GM03348 (cell line): ENCODE measurements around the gene MCM3.

Experiments used
- DNase-seq: peaks from one replicate; pipeline ENCODE4 v3.0.0; 2012; ENCODE audit warnings: low spot score

MCM3 gene

DNA sequence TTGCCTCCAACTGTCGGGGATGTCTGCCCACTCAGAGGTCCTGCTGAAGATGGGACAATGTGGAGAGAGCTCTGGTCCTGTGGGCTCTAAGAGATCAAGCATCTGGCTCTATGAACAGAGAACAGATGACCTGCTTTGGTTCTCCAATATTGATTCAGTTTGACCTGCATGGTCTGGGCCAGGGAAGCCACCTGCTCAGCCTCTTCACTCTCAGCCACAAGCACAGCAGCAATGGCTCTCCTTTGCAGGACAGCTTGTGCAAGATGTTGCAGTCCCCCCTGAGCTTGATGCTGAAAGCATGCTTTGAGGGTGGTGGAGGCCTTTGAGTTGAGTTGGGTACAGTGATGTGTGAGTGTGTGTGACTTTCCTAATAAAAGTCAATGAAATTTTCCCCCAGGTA, 18.6 kb upstream of the MCM3 start:
- DNase-seq: no peak

DNA sequence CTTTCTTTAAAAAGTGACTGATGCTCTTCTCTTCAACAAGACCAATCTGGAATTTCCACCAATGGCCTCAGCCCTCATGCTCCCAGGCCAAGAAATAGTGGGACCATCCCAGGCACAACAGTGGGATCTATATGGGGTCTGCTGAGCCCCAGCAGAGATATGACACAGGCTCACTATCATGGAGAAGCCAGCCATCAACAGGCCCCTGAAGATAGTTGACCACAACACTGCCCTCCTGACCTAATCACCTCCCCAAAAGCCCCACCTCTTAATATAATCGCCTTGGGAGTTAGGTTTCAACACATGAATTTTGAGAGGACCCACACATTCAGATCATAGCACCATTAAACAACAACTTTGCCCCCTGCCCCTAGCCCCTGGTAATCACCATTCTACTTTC, 16.8 kb upstream of the MCM3 start:
- DNase-seq: no peak

DNA sequence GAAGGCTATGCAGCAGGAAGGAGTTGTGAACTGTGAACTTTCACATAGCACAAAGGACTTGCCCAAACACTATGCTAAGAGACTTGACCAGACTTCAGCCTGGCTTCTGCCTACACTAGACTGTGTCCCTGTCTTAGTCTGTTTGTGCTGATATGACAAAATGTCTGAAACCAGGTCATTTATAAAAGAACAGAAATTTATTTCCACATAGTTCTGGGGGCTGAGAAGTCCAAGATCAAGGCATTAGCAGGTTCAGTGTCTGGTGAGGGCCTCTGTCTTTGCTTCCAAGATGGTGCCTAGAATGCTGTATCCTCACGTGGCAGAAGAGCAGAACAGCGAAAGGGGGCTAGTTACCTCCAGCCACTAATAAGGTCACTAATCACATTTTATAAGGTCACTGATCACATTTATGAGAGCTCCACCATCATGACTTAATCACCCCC, 16.0 kb upstream of the MCM3 start:
- DNase-seq: no peak

DNA sequence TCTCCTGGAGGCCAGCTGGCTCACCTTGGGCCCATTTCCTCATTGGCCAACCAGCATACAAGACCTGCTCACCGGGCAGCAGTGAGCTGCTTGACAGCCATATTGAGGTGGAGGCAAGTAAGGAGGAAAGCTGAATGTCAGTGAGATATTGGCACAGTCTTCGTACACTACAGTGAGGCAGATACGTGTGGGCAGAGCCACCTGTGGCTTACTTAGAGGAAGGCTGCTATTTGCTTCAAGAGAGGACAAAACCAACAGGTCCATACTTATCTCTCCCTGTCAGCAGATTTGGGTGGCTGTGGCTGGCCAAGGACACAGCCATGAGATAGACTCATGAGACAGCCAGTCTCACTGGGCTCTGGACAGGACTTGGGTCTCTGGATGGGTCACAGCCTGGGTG, 15.1 kb upstream of the MCM3 start:
- no peak for DNase-seq

DNA sequence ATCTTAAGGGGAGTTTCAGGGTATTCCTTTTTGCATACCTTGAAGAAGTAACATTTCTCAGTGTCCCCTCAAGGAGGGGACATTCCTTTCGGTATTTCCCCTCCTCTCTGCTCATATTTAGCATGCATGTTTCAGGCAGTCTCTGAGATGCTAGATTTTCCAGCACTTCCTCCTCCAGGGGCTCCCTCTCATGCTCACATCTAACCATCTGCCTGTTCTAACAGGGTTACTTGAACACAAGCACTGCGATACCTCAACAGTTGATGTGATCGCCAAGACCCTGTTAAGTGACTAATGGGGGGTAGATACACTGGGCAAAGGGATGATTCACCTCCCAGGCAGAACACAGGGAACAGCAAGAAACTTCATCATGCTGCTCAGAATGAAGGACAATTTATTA, 12.9 kb upstream of the MCM3 start:
- DNase-seq: no peak

DNA sequence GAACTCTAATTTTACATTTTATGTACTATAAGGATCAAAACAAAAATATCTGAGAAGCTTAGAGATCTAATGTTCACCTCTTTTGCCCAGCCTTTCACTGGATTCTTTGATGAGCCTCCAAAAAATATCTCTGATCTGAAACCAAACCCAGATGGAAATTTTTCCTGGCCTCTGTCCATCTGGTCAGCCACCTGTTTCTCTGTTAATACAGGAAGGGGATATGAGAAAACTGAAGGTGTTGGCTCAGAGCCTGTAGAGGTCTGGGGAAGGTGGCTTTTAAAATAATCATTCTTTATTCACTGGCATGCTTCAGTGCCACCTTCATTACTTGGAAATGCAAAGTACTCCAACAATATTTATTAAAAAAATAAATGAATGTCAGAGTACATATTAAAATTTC, 8.5 kb upstream of the MCM3 start:
- DNase-seq: no peak

DNA sequence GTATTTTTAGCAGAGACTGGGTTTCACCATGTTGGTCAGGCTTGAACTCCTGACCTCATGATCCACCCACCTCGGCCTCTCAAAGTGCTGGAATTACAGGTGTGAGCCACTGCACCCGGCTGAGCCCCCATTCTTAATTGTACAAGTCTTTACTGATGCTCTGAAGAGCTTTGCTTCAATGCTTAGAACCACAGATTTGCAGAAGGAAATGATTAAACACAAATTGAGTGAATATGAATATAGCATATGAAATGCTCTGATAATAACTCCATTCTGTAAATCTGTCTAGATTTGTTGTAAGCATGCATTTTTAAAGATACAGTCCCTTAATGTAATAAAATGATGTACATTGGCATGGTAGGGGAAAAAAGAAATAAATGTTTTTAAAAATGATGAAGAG, 4.3 kb upstream of the MCM3 start:
- DNase-seq: no peak

DNA sequence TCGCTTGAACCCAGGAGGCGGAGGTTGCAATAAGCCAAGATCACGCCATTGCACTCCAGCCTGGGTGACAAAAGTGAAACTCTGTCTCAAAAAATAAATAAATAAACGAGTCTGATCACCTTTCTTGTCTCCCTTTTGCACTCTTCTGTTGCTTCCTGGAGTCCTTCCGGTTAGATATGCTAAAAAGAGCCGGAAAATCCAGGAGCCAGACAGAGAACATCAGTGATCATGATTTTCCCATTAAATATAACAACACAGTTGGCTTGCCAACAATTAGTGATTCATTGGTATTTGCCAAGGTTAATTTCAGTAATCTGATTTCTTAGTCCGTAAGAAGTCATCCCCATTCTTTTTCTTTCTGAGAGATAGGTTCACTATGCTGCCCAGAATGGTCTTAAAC, 3.7 kb upstream of the MCM3 start:
- DNase-seq: no peak

DNA sequence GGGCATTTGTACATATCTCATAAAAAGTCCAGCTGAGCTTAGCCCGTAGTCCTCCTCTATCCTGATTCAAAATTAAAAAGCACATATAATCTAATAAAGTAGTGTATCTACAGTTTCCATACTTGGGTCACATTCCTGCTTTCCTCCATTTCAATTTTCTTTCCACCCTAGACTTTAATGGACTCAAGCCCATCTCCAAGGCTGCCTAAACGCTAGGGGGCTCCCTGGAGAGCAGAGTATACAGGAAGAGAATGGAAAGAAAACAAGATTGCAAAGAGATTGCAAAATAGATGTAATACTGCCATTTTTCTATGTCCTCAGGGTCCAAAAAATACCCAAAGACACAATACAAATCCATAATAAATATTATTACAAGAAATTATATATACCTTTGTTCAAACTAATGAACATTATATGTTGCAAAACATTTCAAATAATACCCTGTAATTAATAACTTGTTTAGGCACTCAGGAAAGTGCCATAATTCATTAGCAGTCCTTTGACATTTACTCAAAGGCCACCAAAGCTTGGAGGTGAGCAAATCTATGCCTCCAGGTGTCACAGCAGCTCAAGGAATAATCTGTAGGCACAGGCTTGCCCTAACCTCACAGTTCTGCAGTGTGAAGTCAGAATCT, 2.4 kb upstream of the MCM3 start:
- DNase-seq: peak; percentile 69

DNA sequence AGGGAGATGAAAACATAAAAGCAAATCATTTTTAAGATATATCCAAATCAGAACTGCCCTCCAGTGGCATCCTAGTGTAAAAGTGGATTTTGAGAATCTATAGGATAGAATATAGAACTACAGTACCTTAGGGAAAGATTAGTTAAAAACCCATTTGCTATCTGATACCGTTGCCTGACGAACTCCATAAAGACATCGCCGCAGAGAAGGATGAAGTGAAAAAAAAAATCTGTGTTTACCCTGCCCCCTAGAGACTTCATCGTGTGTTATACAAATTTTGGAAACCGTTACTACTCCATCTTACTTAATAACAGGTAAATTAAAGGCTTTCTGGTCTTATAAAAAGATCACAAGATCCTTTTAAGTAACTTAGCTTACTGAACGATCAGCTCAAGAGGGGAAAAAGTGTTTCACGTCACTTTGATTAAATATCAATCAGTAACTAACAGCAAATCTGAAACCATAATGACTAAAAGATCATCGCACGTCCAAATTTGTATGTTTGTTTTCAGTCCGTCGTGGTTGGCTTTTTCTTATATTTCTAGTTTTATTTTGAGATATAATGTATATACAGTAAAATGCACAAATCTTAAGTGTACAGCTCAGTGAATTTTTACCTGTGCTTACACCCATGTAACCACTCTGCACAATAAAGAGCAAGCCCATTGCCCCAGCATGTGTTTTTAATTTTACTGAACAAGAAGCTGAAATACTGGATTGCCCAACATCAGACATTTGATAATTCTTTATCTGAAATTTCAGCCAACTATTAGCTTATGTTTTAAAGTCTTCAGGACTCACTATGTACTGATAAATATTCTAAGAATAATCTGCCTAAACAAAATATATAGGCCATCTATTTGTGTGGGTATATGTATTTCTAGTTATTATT, 881 bp upstream of the MCM3 start:
- peak; percentile 13 for DNase-seq

DNA sequence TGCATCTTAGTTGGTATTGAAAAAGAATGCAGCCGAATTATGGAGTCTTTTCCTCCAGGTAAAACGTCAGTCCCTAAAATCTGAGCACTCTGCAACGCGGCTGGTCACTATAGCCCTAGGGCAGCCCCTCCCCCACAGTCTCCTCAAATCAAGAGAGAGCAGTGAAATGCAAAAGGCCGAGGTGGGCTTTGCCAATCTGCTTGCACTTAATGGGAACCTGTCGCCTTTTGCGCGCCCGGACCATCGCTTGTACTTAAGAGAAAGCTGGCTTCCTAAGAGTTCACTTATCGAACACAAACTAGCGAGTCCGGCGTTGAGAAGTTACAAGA, 447 bp downstream of the MCM3 start:
- no peak for DNase-seq

DNA sequence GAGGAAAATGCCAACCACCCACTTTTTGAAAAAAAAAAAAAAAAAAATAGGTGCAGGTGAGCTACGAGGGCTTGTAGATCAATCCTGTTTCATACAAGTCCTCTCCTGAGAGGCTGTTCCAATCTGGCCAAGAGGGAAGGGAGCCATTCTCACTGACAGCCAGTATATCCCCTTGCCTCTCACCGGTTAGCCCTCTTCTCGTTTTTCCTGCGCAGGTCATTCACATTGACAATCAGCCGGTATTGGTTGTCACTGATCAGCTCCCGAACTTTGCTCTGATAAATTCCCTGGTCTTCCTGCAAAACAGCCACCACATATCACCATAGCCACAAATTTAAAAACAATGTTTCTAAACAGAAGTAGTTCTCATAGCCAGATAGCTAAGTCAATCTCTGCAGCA, 1.4 kb downstream of the MCM3 start:
- no peak for DNase-seq

DNA sequence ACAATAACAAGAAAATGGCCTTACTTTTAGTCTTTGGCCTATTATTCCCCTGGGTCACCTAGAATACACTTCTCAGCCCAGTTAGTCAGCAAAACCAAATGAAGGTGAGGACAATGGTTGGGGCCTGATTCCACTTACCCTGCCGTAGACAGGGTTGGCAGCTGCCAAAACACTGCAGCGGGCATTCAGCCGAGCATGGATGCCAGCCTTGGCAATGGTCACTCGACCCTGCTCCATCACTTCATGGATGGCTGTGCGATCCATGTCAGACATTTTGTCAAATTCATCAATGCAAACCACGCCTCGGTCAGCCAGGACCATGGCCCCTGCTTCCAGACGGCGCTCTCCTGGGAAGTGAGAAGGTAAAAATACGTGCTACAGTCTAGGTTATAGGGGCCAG, 8.4 kb downstream of the MCM3 start:
- DNase-seq: no peak

DNA sequence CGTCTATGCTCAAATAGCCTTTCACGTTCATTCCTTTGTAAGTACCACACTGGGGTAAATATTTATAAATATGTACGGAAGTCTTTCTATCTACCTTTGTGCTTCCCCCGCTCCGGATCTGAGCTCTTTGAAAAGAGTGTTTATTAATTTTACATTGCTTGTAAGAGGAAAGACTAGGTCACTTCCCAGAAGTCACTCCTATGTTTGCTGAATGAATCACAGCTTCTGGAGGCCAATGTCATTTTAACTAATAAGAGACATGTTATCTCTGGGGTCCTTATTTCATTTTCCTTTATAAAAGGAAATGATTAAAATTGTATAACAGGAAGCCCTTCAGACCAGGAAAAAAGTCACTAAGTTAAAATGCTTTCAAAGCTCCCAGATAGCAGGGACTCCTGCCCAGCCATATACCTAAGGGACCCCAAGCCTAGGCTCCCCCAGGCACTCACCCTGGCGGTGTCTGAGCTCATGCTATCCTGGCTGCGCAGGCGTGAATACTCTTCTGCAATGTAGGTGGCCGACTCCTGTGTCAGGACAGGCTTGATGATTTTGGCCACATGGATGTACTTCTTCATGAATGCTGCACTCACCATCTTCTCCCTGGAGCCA, 12.6 kb downstream of the MCM3 start:
- DNase-seq: no peak

DNA sequence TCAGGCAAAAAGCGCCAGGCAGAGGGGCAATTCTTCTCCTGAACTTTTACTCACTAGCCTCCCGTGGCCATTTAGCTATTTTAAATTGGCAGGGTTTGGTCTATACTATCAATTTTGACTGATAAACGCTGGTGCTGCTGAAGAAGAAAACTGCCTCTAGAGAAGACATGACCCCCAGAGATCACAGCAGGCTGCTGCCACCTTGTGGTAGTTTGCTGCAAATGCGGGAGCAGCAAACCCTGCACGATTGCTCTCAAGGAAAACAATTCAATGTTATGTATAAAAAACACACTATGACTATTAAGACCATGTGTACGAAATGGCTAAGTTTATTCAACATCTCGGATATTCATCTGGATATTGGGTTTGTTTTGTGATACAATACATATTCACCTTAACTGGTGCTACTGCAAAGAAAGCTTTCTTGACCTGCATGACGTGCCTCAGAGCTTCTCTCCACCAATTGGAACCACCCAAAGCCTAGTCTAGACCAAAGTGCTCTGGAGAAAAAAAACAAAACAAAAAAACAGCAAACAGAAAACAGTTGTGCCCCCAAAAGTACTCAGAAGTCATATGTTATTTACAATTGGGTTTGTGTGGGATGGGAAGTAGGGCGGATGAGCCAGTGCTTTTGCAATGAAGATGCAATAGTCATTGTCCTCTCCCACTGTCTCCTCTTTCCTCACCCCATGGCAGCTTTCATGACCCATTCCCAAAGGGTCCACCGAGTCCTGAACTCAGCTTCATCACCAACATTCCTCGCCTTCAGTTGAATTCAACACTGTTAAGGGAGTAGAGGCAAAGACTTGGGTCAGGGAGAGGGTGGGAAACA, 20.6 kb downstream of the MCM3 start:
- DNase-seq: peak; percentile 81

DNA sequence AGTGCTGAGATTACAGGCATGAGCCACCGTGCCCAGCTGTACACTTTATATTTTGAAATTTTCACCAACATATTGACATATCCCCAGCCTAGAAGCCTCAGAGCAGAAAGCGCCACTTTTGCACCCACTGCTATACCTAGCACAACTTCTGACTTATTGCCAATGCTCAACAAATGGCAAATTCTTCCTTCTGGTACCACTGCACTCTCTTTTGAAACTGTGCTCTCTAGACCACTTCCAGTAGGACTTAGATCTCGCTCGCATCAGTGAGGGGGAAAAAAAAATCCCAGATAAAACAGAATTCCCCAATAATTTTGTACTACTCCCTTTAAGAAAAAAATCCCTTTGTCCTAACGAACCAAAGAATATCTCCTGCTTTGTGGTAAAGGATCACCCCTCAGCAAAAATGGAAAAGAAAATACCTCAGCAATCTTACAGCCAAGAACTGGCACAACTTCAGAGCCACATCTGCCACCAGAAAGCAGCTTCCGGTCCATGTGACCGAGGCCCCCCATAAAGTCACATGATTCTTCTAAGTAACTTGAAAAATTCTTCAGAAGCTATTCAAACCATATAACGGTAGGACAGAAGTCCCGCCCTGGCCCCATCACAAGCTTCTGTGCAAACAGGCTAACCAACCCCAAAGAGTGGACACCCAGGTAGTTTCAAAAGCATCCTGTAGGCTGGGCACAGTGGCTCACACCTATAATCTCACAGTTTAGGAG, 21.8 kb downstream of the MCM3 start:
- no peak for DNase-seq

DNA sequence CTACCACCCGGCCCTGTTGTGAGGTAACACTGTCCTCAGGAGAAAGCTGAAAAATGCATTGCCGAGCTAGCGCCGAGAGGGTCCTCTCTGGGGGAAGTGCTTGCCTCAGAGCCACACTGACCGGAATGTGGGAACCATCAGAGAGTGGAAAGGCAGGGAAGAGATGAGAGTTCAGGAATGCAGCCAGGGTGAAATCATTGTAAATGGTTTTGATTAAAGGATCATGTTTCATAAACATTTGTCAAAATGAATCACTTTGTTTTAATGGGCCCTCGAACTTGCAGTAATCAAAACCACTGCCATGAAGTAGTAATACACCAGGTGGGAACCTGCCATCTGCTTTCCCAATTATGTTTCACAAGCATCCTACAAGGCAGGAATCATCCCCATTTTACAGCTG, 23.3 kb downstream of the MCM3 start:
- DNase-seq: peak; percentile 71

DNA sequence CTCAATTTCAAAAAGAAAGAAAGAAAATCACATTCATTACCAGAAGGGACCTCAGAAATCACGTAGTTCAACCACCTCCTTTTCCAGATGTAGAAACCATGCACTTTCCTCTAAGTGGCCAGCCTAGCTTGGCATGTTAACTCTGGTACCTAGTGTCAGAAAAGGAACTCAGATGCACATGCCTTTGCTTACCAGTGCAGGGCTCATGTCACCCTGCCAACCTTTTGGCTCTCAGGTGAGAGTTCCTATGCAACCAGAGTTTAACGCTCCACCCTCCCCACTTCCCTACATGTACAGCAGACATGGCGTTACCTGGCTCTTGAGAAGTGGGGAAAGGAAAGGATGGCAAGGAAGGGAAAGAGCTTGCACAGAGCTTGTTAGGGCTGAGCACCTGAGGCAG, 23.9 kb downstream of the MCM3 start:
- DNase-seq: no peak

DNA sequence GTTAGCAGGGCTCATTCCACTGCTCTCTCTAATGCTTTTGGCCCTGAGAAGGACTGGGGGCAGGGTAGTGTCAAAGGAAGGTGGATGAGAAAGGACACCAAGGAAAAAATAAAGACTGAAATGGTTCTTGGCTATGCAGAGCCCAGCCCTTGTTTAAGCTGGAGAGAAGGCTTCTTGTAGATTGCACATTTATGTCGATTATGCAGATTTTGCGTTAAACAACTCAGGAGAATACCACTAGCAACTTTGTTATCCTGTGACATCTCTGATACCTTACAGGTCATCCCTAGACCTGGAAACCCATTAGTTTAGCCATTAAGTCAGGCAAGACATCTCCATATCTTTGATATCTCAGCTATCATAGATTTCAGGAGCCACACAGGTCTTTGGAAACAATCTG, 29.1 kb downstream of the MCM3 start:
- DNase-seq: no peak

DNA sequence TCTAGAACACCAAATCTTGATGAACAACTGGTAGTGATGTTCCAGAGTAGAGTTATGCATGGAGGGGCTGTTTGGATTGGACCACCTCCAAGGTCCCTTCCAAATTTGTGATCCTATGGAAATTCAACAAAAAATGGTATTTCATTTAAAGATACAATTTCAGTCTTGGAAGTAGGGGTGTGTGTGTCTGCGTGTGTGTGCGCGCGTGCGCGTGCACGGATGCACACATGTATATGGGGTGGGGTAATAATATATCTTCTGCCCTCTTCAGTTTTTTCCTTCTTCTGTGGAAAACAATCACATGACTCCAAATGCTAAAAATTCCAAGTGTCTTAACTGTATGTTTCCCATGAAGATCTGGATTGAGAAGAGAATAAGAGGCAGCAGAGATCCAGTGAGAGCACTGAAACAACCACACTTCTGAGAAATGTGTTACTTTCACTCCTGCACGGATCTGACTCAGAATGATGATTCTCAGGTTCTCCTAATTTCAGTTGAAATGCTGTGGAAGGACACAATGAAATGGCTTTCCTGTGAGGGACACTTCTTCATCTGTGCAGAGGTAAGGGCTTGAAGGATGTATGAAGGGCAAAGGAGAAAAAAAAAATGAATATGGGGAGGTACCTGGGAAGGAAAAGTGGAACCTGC, 29.7 kb downstream of the MCM3 start:
- no peak for DNase-seq

DNA sequence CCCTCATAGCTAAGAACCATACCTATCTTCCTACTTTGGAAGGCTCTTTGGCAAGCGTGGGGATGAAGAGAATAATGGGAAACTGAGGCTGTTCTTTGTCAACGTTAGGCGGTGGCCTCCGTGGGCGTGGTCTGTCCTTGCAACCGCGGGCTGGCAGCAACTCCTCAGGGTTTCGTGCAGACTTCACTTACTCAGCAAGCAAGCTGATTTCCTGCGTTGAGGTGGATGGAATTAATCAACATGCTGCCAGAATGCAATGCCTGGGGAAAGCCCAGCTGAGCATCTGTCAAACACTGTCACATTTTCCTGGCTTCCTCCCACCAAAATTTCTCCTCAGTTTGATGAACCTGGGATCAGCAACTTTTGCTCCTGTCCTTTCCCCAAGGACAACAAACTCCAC, 31.0 kb downstream of the MCM3 start:
- DNase-seq: peak; percentile 58
